NAMALWA (cell line): ENCODE results near the gene TIGAR.

Experiments used
- DNase-seq: peaks from one replicate; pipeline ENCODE4 v3.0.0-alpha.2; 2015; ENCODE audit warnings: low spot score

Gene TIGAR

DNA sequence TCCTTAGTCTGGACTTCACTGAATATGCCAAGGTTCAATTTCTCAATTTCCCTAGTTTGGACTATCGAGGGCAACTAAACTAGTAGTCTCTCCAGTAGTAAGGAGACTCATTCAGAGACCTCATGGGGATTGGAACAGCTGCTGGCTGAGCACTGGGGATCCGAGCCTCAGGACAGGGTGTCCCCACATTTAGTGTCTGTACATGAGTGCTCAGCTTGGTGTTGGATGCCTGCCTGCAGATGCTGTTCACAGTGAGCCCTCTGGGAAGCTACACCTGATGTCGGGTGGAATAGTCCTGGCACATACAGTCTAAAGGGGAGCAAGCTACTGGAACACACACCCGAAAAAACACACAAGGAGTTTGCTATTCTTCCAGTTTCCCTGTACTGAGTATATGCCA, 59.3 kb downstream of the TIGAR start:
- no peak for DNase-seq

DNA sequence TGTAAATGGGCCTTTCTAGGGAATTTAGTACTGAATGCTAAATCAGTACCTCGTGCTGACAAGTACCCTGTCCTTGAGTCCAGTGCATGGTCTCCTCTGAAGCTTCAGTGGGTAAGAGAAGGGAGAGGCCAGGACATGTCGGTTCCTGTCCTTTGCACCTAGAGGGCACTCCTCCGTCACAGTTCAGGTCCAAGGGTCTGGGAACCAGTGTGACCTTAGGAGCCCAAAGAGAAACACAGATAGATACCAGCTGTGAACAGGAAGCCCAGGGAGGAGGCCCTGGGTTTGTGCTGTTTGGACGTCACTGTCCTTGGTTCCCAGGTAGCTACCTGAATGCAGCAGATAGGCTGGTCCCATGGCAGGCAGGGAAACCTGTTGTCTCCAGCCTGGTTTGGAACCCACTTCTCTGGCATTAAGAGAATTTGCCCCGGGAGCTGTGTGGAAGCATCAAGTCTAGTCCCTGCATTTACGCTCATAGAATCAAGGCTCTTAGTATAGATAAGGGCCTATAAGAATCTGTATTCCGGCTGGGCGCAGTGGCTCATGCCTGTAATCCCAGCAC, 62.4 kb downstream of the TIGAR start:
- peak; percentile 17 for DNase-seq

DNA sequence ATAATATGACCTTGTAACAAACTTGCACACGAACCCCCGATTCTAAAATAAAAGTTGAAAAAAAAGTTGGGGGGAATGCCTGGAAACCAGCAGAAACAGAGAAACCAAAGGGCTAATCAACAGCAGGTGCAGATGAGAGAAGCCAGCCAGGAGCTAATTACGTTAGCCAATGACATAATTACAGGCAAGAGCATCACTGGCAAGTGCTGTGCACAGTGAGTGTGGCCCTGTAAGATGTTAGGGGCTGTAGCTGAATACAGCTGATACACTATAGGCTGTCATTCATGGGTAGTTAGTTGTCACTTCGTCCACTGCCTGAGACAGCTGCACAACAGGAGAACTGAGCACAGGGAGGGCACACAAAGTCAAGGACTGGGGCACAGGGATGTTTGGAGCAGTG, 65.8 kb downstream of the TIGAR start:
- DNase-seq: no peak

DNA sequence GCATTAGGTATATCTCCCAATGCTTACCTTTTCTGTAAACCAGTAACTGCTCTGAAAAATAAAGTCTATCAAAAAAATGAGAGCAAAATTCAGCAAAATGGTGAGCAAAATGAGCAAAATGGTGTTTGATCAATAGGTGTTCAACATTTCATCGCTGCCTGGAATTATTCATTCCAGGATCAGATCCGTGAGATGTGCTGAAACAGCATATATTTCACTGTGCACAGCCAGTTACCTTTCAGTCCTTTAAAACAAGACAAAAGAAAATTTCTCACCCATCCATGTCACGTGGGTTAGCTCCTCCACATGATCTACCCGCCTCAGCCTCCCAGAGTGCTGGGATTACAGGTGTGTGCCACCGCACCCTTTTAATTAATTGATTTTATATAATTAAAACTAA, 66.6 kb downstream of the TIGAR start:
- DNase-seq: no peak

DNA sequence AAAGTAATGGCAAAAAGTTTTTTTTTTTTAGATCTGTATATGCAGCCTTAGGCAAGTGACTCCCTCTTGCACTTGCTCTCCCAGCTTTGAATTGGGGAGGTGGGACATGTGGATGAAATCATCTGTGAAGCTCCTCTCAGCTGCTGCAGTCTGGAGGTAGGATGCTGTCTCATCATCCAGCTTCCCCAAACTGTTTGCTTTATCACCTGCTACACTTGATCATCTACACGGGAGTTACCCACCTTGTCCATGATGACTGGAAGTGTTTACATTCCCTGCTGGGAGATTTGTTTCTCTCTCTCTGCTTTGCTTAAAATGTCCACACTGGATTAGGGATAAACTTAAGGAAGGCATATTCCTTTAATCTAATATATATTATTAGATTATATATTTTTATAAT, 67.0 kb downstream of the TIGAR start:
- DNase-seq: no peak

DNA sequence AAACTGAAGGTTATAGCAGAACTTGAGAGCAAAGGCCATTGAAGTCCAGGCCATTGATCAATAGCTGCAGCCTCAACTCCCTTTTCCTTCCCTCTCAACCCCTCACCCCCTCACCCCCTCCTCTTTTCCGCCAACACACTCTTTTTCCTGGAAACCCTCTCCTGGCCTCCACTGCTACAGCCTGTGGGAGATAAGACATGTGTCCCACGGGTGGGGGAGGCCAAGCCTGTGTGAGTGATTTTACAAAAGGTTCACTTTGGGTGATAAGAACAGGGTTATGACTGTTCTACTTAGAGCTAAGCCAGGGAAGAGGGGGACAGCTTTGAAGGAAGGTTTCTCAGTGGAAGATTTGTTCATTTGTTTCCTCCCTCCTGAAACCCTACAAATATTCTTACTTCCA, 67.6 kb downstream of the TIGAR start:
- DNase-seq: no peak

DNA sequence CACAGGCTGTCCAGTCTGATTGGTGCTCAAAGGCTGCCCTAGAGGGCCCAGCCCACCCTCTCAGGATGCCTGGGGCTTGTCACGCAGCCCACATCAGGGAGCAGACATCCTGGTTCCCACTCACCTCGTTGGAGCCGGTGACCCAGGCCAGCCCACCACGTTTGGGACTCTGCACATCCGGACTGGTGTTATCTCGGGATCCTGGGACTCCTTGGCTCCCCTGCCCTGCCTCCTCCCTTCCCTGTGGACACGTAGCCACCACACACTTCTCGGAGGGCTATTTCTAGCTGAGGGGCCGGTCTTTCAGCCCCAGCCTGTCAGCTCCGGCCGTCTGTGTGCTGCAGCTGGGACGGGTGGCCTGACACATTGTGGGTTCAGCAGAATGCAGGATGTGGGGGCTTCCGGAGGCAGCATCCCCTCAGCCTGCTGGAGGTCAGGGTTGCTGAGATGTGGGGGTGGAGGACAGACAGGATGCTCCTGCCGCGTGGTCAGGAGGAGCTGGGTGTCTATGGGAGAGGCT, 71.3 kb downstream of the TIGAR start:
- no peak for DNase-seq

DNA sequence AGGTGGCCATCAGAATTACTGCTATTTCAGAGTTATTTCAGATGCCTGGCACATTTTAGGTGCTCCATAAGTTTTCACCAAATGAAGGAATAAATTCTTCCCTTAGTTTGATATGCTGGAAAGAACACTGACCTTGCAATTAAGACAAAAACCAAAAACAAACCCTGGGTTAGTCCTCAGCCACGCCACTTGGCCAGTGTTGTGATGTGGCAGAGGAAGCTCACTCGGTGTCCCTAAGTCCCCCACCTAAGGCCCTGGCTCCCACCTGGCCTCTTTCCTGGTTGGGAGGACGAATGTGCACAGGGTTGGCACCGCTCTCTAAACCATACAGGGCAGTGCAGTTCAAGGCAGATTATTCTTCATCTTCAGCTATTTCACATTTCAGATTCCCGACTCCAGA, 72.2 kb downstream of the TIGAR start:
- no peak for DNase-seq

DNA sequence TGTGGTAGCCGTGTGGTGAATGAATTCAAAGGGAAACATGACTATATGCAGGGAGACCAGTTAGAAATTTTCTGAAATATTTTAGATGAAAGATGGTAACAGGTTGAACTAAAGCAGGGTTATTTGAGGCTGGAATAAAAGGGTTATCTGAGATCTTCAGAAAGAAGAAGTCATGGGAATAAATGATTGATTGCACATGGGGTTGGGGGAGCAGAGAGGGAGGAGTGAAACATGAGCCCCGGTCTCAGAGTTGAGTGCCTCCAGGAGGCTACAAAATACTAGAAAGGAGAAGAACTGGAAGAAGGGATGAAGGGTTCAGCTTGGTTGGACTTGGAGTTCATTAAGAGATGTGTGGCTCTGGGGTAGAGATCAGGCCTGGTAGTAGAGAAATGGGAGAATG, 74.8 kb downstream of the TIGAR start:
- DNase-seq: no peak

DNA sequence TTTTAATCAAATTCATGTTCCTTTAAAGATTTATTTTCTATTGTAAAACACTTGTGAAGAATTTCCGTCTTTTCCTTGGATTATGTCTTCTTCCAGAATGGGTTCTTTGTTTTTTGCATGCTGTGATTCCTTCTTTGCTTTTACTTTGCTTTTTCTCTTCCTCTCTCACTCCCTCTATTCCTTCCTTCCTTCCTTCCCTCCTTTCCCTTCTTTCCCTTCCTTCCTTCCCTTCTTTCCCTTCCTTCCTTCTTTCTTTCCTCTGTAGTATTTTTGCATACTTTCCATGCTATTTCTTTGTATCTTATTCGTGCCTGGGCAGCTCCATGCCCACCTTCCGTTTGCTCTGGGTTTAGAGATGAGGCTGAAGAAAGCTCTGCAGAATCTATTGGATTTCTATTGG, 80.1 kb downstream of the TIGAR start:
- DNase-seq: no peak

DNA sequence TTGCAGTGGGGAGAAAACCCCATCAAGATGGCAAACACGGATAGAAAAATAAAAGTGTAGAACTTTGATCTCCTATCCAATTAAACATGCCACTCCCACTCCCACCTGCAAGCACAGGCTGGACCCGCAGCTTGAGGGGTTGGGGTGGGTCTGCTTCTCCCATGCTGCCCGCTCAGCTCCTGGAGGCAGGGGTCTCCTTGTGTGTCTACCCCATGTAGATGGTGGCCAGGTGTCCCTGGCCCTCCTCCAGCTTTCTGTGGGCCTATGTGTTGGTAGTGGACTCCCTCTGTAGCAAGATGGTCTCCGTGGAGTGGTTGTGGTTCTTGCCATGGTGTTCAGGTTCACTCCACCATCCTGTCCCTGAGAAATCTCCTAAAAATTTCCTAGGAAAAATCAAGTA, 82.0 kb downstream of the TIGAR start:
- DNase-seq: no peak
